ENCODE results near the gene EEF1AKMT3. TPM values are rescaled to one million over a fixed set of nuclear protein-coding genes. Genes with fewer than 3 reads are reported as not detected.
A peak's percentile ranks its signal among the peaks of the same experiment; 100 is the strongest.

The EEF1AKMT3 gene
- total and polyA plus RNA-seq, 4 donors = 1.5 to 6.4 (median 2.1) TPM

DNA sequence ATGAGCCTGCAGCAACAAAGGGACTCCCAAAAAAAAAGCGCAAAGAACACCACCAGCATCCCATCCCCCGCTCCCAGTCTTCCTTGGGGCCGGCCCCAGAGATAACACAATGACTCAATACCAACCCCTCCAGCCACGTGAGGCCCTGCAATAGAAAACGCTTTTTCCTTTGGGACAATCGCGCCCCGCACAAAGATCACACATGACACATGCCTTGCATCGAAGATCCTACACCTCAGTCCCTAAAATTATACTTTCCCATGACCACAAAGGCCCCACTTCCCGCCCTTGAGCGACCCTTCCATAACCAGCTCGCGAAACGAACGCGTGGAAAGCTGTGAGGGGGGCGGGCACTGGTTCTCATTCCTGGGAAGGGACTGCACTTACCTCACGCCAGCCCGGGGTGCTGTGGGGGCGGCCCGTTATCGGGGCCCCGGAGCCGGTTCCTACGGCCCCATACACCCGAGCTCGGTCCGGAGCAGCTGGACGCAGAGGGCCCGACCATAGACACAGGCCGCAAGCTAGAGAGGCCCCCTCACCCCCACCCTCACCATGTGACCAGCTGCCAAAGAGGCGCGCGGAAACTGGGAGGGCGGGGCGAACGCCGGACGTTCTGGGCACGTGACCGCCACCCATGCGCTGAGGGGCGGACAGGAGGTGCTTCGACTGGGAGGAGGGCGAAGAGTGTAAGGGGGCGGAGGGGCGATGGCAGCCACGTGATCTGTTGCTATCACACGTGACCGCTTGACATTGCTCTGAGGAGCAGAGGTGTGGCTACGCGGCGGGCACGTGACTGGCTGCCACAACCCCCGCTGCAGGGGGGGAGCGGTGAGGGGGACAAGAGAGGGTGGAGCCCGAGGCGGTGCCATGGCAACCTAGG, 20.4 kb upstream of the EEF1AKMT3 start, which contains the start of gene CDK4:
CDK4 (minus strand) TSS at position 523 of the 880 bp plus-strand sequence. CDS start 593 bp downstream, outside the sequence.
- Histone ChIP-seq H3K4me1 (ENCODE audit: control insufficient read depth in 4 of 4, insufficient read depth in 4 of 4, low read length in 3 of 4) (peaks cover 6 to 35% (median 27%) of the 10 kb centered on the region in 4 donors), H3K36me3 (ENCODE audit: control insufficient read depth in 4 of 4, insufficient read depth in 3 of 4, low read depth in 1 of 4, low read length in 3 of 4) (peaks cover 4 to 17% (median 13%) of the 10 kb centered on the region in 4 donors), H3K4me3 (ENCODE audit: low read depth in 1 of 3, low read length in 3 of 3) (peak within 1 kb of the TSS; percentile 85 to 87 (median 85)), H3K9me3 (ENCODE audit: control insufficient read depth in 4 of 4, low read length in 3 of 4) (no peaks in the 10 kb centered on the region), H3K9ac (ENCODE audit: low read depth in 1 of 2, low read length in 2 of 2) (peak within 1 kb of the TSS; percentile 74 to 83), H3K27me3 (ENCODE audit: control insufficient read depth in 4 of 4, insufficient read depth in 4 of 4, low read length in 3 of 4) (no peaks in the 10 kb centered on the region), H3K27ac (ENCODE audit: low read depth in 1 of 2, low read length in 2 of 2) (peak within 1 kb of the TSS; percentile 69 to 83)
- DNase-seq (ENCODE audit: low spot score) = peak; percentile 96
- TF ChIP-seq, protein P1, sequence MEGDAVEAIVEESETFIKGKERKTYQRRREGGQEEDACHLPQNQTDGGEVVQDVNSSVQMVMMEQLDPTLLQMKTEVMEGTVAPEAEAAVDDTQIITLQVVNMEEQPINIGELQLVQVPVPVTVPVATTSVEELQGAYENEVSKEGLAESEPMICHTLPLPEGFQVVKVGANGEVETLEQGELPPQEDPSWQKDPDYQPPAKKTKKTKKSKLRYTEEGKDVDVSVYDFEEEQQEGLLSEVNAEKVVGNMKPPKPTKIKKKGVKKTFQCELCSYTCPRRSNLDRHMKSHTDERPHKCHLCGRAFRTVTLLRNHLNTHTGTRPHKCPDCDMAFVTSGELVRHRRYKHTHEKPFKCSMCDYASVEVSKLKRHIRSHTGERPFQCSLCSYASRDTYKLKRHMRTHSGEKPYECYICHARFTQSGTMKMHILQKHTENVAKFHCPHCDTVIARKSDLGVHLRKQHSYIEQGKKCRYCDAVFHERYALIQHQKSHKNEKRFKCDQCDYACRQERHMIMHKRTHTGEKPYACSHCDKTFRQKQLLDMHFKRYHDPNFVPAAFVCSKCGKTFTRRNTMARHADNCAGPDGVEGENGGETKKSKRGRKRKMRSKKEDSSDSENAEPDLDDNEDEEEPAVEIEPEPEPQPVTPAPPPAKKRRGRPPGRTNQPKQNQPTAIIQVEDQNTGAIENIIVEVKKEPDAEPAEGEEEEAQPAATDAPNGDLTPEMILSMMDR (IDR thresholded peaks at IDR 0.05; ENCODE audit: low read depth, low read length, missing input control) = no peak
- peak; percentile 81 for TF ChIP-seq SP1 (IDR thresholded peaks at IDR 0.05)
- TF ChIP-seq HNF4A (conservative IDR thresholded peaks at IDR 0.05) = peak; percentile 30 to 37
- TF ChIP-seq, protein P2, sequence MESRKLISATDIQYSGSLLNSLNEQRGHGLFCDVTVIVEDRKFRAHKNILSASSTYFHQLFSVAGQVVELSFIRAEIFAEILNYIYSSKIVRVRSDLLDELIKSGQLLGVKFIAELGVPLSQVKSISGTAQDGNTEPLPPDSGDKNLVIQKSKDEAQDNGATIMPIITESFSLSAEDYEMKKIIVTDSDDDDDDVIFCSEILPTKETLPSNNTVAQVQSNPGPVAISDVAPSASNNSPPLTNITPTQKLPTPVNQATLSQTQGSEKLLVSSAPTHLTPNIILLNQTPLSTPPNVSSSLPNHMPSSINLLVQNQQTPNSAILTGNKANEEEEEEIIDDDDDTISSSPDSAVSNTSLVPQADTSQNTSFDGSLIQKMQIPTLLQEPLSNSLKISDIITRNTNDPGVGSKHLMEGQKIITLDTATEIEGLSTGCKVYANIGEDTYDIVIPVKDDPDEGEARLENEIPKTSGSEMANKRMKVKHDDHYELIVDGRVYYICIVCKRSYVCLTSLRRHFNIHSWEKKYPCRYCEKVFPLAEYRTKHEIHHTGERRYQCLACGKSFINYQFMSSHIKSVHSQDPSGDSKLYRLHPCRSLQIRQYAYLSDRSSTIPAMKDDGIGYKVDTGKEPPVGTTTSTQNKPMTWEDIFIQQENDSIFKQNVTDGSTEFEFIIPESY (IDR thresholded peaks at IDR 0.05) = no peak
- peak; percentile 29 for TF ChIP-seq FOXA2 (IDR thresholded peaks at IDR 0.05)
- peak in 1 of 2 donors; percentile 88 for TF ChIP-seq GABPA (IDR thresholded peaks at IDR 0.05 in 1 of 2, conservative IDR thresholded peaks at IDR 0.05 in 1 of 2)
- TF ChIP-seq YY1 (IDR thresholded peaks at IDR 0.05) = peak; percentile 53
- peak; percentile 17 for TF ChIP-seq TAF1 (conservative IDR thresholded peaks at IDR 0.05)
- TF ChIP-seq RXRA (IDR thresholded peaks at IDR 0.05) = peak; percentile 48 to 57
- peak; percentile 29 for TF ChIP-seq FOXA1 (IDR thresholded peaks at IDR 0.05)
- TF ChIP-seq HNF4G (IDR thresholded peaks at IDR 0.05) = no peak
- TF ChIP-seq EGR1 (IDR thresholded peaks at IDR 0.05; ENCODE audit: low read depth in 2 of 2) = peak; percentile 83 to 97
- TF ChIP-seq NR2F2 (IDR thresholded peaks at IDR 0.05) = no peak
- TF ChIP-seq, protein P3, sequence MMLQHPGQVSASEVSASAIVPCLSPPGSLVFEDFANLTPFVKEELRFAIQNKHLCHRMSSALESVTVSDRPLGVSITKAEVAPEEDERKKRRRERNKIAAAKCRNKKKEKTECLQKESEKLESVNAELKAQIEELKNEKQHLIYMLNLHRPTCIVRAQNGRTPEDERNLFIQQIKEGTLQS (IDR thresholded peaks at IDR 0.05) = peak; percentile 22
- no peak for TF ChIP-seq JUND (IDR thresholded peaks at IDR 0.05)
- TF ChIP-seq, protein P4, sequence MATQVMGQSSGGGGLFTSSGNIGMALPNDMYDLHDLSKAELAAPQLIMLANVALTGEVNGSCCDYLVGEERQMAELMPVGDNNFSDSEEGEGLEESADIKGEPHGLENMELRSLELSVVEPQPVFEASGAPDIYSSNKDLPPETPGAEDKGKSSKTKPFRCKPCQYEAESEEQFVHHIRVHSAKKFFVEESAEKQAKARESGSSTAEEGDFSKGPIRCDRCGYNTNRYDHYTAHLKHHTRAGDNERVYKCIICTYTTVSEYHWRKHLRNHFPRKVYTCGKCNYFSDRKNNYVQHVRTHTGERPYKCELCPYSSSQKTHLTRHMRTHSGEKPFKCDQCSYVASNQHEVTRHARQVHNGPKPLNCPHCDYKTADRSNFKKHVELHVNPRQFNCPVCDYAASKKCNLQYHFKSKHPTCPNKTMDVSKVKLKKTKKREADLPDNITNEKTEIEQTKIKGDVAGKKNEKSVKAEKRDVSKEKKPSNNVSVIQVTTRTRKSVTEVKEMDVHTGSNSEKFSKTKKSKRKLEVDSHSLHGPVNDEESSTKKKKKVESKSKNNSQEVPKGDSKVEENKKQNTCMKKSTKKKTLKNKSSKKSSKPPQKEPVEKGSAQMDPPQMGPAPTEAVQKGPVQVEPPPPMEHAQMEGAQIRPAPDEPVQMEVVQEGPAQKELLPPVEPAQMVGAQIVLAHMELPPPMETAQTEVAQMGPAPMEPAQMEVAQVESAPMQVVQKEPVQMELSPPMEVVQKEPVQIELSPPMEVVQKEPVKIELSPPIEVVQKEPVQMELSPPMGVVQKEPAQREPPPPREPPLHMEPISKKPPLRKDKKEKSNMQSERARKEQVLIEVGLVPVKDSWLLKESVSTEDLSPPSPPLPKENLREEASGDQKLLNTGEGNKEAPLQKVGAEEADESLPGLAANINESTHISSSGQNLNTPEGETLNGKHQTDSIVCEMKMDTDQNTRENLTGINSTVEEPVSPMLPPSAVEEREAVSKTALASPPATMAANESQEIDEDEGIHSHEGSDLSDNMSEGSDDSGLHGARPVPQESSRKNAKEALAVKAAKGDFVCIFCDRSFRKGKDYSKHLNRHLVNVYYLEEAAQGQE (IDR thresholded peaks at IDR 0.05) = peak; percentile 66
- TF ChIP-seq RAD21 (IDR thresholded peaks at IDR 0.05) = no peak
- TF ChIP-seq, protein P5, sequence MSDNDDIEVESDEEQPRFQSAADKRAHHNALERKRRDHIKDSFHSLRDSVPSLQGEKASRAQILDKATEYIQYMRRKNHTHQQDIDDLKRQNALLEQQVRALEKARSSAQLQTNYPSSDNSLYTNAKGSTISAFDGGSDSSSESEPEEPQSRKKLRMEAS (IDR thresholded peaks at IDR 0.05) = peak; percentile 92
- WGBS = under 1% methylated on average over 58 of the region's 58 CpGs

Measured in liver (tissue), 9 donors.